HG03175 (cell line): Measurements from ENCODE around the gene CCDC182.

Source experiments
- ATAC-seq: cut with Tn5 transposase; IDR thresholded peaks from one replicate; pipeline ENCODE4 v1.9.1; 2021; ENCODE audit warnings: mild to moderate bottlenecking, moderate library complexity; ENCODE audit not compliant: unreplicated experiment

CCDC182 gene

DNA sequence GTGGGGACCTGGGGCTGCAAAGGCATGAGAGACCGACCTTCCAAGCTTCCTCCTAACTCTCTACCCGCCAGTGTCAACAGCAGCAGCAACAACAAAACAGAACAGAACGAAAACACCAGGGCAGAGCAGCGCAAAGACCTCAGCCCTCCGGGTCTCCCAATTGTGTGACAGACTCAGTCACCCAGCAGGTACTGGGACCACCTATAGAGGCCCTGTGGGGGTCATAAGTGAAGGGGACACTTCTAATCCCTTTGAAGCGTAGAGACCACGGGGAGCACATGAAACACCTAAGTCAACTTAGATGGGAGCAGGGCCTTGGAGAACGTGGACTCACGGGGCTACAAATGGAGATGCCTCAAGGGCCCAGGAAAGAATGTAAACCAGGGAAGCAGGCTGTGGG, 12.6 kb upstream of the CCDC182 start:
- no peak for ATAC-seq

DNA sequence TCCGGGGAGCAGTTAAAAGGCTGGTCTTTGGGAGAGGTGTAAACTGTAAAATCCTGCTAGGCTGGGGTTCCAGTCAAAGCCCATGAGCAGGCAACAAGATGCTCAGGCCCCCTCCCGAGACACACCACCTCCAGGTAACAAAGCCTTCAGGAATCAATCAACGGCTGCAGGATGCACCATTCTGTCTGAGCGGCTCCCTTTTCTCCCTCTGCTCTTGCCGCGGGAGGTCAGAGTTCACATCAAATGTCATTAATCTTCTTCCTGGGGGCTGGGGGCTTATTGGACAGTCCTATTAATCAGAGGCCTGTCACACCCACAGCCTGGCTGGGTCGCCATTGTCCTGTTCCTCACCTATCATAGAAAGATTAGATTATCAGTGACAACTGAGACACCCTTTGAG, 11.9 kb upstream of the CCDC182 start:
- ATAC-seq = no peak

DNA sequence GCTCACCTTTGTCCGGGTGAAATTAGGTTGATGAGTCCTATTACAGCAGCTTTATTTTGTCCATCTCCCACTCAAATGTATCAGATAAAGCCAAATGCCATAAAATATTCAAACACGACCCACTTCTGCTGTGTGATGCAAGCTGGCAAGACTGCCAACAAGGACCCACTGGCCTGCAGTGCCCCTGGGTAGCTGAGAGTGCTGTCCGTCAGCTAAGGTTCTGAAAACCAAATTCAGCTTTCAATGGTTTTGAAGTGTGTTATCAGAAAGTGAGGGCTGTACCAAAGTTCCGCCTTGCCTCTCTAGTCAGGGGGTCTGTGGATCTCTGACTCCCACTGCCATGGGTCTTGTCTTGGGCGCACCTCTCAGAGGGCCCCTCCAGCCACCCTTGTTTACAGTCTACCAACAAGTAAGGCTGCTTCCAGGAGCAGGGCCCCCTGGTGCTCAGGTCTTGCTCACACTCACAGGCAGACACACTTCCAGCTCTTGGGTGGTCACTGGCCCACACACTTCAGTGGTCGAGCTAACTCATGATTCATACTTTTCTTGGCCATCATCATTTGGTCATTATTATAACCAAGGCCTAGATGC, 10.5 kb upstream of the CCDC182 start:
- ATAC-seq = no peak

DNA sequence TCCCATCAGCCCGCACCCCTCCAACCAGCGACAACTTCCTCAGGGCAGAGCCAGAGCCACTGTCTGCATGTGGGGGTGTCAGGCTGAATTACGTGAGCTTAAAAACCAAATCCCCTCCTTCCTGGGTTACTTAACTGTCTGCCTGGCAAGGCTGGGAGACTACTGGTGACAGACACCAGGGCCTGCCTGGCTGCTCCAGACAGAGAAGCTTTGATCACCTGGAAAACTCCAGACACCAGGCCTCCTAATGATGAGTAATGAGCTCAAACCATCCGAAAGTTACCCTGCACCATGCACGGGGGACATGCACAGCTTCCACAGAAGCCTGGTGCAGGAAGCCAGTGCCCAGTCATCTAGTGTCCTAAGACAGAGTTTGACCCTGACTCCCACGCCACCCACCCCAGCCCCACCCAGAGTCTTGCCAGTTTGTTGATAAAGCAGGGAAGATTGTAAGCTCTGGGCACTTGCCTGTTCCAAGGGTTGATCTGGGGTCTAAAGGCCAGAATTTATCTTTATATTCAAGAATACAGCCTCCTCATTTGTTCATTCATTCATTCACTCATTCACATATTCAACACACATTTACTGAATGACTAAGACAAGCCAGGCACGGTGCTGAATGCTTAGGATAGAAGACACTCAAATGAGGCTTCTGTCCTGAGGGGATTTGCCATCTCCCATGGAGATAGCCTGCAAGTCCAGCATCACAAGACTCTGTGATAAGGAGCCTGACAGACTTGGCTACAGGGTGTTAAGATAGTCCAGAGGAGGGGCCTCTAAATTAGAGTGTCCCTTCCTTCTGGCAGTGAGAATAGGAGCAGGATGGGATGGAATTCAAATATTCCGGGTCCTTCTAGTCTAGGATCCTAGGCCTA, 7.2 kb upstream of the CCDC182 start:
- ATAC-seq = no peak

DNA sequence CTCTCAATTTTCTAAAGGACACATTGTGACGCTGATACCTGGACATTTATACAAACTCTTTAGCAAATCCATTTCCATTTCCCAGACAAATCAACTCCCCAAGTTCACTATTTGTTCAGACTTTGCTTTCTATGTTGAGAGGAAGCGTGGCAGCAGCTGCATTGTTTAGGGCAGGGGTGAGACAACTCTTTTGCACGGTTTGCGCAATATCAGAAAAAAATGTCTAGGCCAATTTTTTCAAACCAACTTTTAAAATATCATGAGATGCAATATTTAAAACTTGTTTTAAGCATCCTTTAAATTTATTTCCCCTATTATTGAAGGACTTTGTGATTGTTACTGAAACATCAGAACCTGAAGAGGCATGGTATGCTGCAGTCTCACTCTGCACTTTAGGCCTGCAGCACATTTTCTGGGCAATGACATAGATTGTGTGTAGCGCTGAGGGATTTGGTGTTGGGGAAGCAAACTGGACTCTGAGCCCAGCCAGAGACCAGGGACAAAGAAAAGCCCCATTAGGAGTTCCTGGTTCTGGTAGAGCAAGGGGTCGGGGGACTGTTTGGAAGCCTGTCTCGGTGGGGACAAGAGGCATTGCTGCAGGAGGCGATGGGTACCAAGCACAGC, 6.4 kb upstream of the CCDC182 start:
- ATAC-seq = no peak

DNA sequence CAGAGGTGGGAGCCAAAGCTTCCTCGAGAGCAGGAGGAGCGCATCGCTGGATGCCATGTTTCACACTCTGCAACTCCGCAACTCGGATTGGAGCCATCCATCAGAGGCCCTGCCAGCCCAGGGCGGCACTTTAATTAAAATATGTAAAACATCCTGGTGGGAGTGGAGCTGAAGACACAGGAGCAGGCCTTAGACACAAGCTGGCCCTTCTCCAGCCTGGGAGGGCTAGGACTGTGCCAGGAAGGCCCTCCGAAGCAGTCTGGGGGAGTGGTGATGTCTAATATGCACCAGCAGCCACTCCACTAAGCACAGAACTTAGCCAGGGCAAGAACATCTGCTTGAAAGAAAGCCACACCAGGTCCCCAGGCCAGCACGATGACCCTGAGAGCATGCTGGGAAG, 5.8 kb upstream of the CCDC182 start:
- no peak for ATAC-seq

DNA sequence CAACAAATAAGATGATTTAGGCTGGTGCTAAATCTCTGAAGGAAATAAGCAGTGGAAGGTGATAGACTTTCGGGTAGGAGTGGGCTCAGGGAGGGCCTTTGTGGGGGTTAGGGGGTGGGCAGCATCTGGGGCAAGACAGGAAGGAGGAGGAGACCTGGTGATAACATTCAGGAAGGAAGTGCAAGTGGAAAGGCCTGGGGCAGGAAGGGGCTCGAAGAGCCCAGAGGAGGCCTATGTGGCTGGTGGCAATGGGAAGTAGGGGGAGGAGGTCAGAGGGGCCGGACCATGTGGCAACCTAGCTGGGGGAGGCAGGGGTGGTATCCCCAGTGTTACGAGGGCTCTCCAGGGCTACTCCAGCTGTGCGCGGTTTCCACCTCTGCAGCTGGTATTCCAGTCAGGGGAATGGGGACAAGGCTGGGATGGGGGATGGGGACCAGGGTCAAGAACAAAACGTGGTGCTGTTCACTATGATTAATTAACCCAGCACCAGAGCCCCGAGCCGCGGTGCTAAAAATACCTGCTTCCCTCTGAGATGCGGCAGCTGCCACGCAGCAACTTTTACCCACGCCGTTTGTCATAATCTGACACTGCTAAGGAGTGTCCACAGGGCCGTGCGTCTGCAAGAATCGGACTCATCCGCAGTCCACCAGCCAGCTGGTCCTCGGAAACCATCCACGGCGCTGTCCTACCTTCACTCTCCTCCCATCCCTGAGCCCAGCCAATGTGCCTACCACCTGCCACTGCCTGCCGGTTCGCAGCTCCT, 5.2 kb upstream of the CCDC182 start:
- no peak for ATAC-seq

DNA sequence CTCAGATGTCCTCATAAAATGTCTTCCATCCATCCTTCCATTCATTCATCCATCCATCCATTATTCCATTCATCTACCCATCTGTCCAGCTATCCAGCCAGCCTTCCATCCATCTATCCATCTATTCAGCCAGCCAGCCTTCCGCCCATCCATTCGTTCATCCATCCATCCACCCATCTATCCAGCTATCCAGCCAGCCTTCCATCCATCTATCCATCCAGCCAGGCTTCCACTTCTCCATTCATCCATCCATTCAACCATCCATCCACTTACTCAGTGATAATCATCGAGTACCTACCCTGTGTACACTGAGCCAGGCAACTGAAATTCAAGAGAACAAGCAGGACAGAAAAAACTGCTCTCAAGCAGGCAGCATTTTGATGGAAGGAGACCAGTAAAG, 4.6 kb upstream of the CCDC182 start:
- ATAC-seq = no peak

DNA sequence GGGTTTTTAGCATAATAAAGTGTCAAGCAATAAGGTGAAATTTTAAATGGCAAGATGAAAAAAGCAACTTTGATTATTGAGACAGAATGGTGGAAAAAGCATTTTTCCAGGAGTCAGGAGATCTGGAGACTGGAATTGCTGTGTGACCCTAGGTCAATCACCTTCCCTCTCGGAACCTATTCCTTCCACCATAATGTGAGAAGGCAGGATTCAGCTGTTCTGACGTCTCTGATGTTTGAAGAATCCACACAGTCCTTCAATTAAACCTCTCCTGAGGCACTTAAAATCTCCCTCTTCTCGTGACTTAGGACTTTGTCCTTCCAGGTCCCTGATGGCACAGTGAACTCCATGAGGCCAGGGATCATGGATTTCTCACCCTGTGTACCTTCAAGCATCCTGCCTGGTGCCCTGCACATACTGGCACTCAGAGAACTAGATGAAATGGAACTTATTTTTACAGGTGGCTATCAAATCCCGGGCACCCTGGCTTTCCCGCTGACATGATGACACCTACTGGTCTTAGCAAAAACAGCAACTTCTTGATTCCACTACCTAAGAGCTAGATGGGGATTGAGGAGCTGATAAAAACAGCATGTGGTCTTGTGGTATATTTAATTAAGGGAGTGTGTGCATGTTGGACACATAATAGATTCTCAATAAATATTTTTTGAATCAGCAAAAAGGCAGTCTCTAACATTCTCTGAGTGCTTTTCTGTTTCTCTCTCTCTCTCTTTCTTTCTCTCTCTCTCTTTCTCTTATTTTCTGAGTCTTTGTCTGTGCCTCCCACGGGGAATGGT, 2.3 kb upstream of the CCDC182 start:
- no peak for ATAC-seq

DNA sequence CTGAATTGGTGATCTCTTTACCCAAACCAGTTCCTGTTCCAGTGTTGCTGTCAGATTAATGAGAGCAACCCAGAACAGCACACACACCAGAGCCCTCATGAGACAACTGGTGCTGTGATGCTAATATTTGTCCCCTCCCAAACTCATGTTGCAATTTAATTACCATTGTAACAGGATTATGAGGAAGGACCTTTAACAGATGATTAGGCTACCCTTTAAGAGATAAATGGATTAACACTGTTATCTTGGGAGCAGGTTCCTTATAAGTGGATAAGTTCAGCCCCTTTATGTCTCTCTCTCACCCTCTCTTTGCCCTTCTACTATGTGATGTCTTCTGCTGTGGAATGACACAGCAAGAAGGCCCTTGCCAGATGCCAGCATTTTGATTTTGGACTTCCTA, 1.1 kb upstream of the CCDC182 start:
- ATAC-seq = no peak

DNA sequence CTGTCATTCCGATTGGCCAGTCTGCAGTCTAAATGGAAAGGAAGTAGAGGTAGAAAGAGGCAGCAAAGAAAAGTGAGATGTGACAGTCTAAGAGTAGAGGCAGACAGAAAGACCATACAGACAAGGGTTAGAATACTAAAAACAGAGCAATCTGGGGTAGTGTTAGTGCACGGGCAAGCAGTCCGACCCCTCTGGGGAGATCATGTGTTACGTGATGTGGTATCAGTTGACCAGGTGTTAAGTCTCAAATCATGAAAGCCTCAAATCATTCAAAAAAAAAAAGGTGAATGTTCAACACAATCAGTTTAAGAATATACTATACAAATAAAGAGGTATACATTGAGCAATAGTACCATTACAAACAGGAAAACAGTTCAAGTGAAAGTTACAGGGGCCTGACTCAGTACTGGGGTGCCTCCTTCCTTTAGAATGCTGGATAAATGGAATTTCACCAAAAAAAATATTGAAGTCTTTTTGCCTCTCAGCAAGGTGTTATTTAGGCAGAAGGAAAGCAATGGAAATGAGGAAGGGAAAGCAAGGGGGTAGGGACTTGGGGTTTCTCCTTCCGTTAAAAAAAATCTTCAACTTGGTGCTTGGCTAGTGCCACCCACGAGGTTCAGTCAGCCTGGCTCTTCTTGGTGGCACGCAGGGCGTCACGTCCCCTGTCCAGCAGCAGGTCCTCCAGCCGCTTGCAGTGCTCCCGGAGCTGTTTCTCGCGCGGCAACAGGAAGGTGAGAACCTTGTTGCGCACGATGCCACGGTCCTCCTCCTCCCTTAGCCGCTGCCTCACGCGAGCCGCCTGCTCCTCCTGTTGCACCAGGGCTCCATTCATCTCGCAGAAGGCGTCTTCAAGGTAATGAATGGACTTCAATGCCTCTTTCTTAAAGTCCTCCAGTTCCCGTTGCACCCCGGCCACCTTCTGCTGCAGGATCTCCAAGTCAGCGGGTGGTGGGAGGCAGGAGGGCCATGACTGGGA, 616 bp downstream of the CCDC182 start:
- ATAC-seq = no peak

DNA sequence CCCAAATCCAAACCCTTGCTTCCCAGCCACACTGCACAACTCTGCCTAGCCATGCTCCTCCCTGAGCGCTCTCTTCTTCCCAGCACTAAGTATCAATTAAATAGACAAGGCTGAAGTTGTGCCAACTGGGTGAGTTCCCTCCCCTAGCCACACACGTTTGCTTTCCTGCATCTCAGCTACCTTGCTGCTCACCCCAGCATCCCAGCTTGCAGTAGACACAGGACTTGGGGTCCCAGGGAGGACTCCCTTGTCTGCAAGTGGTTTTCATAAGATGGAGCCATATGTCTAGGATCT, 4.9 kb downstream of the CCDC182 start:
- ATAC-seq = no peak

DNA sequence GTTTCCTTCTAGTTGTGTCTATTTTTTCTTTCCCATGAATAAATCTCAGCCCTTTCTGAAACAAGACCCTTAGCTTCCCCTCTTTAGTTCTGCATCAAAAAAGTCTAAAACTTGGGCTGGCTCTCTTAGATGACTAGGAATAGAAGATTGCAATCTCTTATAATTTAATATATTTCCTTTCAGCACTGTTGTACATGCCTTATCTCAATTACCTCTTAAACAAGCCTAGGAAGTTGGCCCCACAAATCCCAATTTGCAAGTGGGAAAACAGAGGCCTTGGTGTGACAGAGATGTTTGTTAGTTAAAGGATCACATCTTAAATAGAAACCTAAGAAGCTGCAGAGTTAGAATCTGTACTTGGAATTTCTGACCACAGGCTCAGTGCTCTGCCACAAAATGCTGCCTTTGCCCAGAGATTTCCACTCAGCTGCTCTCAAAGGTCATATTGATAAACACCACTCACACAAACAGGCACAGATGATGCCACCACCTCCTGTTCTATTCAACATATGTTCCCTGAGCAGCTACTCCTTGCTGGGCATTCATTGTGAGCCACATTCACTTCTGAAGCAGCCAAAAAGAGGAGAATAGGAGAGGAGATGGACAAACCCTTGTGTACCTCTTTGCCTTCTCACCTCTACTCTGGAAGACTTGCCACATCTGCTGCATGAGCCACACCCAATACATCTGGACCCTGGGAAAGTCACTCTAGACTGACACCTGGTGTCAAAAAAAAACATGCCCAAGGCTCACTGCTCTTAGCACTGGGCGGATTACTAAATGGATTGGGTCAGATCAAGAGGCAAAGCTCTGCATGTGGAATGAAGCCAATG, 5.5 kb downstream of the CCDC182 start:
- no peak for ATAC-seq

DNA sequence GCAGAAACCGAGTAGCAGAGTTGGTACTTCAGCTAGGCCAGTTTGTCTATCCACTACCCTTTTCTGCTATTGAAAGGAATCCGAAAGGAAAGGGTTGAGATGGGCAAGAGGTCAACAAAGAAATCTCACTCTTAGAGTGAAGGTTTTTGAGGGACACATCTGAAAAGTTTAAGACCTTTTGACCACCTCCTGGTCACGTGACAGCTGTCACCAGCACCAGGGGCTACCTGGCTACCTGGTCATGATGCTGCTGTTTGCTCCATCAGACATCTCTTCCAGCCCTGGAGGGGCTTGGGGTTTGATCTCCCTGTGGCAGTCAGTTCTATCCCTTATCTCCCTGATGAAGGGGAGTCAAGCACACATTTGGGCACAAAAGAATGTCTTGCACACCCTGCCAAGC, 7.6 kb downstream of the CCDC182 start:
- no peak for ATAC-seq

DNA sequence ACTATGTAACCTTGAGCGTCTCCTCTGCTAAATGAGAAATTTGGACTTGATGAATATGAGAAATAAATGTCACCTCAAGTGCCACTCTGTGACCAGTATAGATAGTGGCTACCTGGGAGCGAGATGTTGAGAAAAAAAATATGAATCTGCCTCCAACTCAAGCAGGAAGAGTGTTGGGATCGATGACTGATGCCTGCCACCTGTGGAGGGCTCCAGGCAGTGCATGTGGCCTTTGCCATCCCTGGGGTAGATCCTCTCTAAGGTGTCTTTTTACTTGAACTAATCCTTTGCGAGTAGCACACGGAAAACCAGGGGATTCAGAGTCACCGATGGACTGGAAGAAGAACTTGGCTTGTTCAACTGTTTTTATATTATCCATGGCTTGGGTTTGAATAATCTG, 9.4 kb downstream of the CCDC182 start:
- ATAC-seq = no peak

DNA sequence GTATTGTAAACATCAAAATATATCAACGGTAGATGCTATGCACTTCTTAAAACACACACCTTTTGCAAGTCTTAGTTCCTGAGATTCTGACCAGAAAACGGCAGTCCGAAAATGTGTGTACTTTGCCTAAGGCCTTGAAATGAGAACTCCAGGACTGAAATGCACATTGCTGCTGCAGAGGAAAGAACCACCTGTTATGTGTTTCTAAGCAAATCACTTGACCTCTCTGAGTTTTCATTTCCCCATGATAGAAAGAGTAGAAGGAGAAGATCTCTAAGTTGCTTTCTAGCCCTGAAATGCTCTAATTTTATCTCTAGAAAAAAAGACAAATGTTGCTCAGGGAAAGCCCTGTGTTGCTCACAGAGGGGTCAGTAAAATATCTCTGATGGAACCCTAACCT, 9.9 kb downstream of the CCDC182 start:
- no peak for ATAC-seq

DNA sequence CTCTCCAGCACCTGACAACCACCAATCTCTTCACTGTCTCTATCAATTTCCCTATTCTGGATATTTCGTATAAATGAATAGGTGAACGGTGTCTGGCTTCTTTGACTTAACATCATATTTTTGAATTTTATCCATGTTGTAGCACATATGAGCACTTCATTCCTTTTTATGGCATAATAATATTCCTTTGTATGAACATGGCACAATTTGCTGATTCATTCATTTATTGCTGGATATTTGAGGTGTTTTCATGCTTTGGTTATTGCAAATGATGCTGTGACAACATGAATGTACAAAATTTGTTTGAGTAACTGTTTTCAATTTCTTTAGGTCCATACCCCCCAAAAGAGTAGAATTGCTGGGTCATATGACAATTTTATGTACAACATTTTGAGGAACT, 12.0 kb downstream of the CCDC182 start:
- no peak for ATAC-seq

DNA sequence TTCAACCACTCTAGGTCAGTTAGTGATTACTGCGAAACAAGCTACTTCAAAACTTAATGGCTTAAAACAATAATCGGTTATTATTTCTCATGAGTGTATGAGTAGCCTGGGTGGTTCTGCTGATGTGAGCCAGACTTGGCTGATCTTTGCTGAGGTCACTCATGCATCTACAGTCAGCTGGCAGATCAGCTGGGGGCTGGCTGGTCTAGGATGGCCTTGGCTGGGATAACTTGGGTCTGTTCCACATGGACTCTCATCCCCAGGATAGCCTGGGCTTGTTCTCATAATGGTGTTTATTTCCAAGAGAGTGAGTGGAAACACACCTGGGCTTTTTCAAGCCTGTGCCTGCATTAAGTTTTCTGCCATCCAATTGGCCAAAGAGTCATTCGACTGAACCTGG, 13.0 kb downstream of the CCDC182 start:
- ATAC-seq = no peak
